ENCODE data around the gene DYNC1H1. TPM values are rescaled to one million over a fixed set of nuclear protein-coding genes. Genes with fewer than 3 reads are reported as not detected.

The DYNC1H1 gene
- total and polyA plus RNA-seq, 2 experiments from 2014 or later, result 179 to 635 TPM

DNA sequence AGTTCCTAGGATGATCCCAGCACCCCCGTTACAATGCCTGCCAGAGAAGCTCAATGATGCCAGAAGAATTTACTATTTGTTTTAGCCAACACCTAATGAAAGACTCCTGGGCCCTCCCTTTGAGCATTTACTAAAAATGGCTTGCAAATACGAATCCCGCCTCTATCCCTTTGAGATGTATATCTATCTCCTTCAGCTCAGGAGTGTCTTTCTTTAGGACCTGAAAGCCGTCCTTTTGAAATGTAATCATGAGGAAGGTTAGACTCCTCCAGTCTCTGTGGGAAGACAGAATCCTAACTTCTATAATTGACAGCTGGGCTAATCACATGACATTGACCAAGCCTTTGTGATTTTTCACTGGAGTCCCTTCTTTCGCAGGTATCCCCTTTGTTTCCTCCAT lies 19.2 kb upstream of the DYNC1H1 start:
- Histone ChIP-seq H3K79me2 (replicated peaks; ENCODE audit: insufficient read depth) (no peaks in the 10 kb centered on the region), H3K4me1 (ENCODE audit: insufficient read depth) (peaks cover 5% of the 10 kb centered on the region), H3K4me2 (no peak overlapping the region), H3K27ac (ENCODE audit: low read depth) (no peak overlapping the region), H3K4me3 (no peak overlapping the region), H3K27me3 (ENCODE audit: insufficient read depth) (peaks cover 61% of the 10 kb centered on the region), H3K36me3 (ENCODE audit: insufficient read depth) (no peaks in the 10 kb centered on the region), H3K9me2 (ENCODE audit: insufficient read depth) (no peaks in the 10 kb centered on the region), H3F3A (replicated peaks; ENCODE audit: low read depth) (peaks cover 3% of the 10 kb centered on the region; the same call in 1 of the 2 replicates), H4K20me1 (replicated peaks; ENCODE audit: insufficient read depth) (peaks cover 4% of the 10 kb centered on the region; the same call in 1 of the 2 replicates), H2AFZ (no peak overlapping the region)
- peaks cover 19% of the 10 kb centered on the region for H3K4me1 Mint-ChIP-seq
- peak overlapping the region; percentile 44 for H3K4me3 Mint-ChIP-seq
- peak; percentile 64 for TF ChIP-seq NANOG (IDR thresholded peaks at IDR 0.05; ENCODE audit: borderline replicate concordance)
- no peak for TF ChIP-seq ZNF114 (CRISPR knock-in tag; IDR thresholded peaks at IDR 0.05)
- TF ChIP-seq POLR2AphosphoS5 (IDR thresholded peaks at IDR 0.05; ENCODE audit: low read depth), result peak; percentile 53
- TF ChIP-seq STAT1 (IDR thresholded peaks at IDR 0.05; ENCODE audit: unreplicated experiment), result no peak
- no peak for TF ChIP-seq CREB1 (CRISPR knock-in tag; IDR thresholded peaks at IDR 0.05; ENCODE audit: low read depth)
- no peak for TF ChIP-seq JUNB (IDR thresholded peaks at IDR 0.05; ENCODE audit: unreplicated experiment)
- TF ChIP-seq, protein P1, sequence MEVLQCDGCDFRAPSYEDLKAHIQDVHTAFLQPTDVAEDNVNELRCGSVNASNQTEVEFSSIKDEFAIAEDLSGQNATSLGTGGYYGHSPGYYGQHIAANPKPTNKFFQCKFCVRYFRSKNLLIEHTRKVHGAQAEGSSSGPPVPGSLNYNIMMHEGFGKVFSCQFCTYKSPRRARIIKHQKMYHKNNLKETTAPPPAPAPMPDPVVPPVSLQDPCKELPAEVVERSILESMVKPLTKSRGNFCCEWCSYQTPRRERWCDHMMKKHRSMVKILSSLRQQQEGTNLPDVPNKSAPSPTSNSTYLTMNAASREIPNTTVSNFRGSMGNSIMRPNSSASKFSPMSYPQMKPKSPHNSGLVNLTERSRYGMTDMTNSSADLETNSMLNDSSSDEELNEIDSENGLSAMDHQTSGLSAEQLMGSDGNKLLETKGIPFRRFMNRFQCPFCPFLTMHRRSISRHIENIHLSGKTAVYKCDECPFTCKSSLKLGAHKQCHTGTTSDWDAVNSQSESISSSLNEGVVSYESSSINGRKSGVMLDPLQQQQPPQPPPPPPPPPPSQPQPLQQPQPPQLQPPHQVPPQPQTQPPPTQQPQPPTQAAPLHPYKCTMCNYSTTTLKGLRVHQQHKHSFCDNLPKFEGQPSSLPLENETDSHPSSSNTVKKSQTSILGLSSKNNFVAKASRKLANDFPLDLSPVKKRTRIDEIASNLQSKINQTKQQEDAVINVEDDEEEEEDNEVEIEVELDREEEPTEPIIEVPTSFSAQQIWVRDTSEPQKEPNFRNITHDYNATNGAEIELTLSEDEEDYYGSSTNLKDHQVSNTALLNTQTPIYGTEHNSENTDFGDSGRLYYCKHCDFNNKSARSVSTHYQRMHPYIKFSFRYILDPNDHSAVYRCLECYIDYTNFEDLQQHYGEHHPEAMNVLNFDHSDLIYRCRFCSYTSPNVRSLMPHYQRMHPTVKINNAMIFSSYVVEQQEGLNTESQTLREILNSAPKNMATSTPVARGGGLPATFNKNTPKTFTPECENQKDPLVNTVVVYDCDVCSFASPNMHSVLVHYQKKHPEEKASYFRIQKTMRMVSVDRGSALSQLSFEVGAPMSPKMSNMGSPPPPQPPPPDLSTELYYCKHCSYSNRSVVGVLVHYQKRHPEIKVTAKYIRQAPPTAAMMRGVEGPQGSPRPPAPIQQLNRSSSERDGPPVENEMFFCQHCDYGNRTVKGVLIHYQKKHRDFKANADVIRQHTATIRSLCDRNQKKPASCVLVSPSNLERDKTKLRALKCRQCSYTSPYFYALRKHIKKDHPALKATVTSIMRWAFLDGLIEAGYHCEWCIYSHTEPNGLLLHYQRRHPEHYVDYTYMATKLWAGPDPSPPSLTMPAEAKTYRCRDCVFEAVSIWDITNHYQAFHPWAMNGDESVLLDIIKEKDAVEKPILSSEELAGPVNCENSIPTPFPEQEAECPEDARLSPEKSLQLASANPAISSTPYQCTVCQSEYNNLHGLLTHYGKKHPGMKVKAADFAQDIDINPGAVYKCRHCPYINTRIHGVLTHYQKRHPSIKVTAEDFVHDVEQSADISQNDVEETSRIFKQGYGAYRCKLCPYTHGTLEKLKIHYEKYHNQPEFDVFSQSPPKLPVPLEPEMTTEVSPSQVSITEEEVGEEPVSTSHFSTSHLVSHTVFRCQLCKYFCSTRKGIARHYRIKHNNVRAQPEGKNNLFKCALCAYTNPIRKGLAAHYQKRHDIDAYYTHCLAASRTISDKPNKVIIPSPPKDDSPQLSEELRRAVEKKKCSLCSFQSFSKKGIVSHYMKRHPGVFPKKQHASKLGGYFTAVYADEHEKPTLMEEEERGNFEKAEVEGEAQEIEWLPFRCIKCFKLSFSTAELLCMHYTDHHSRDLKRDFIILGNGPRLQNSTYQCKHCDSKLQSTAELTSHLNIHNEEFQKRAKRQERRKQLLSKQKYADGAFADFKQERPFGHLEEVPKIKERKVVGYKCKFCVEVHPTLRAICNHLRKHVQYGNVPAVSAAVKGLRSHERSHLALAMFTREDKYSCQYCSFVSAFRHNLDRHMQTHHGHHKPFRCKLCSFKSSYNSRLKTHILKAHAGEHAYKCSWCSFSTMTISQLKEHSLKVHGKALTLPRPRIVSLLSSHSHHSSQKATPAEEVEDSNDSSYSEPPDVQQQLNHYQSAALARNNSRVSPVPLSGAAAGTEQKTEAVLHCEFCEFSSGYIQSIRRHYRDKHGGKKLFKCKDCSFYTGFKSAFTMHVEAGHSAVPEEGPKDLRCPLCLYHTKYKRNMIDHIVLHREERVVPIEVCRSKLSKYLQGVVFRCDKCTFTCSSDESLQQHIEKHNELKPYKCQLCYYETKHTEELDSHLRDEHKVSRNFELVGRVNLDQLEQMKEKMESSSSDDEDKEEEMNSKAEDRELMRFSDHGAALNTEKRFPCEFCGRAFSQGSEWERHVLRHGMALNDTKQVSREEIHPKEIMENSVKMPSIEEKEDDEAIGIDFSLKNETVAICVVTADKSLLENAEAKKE (CRISPR knock-in tag; IDR thresholded peaks at IDR 0.05), result no peak
- no peak for TF ChIP-seq ZNF331 (CRISPR knock-in tag; IDR thresholded peaks at IDR 0.05; ENCODE audit: low read depth)
- TF ChIP-seq, protein P2, sequence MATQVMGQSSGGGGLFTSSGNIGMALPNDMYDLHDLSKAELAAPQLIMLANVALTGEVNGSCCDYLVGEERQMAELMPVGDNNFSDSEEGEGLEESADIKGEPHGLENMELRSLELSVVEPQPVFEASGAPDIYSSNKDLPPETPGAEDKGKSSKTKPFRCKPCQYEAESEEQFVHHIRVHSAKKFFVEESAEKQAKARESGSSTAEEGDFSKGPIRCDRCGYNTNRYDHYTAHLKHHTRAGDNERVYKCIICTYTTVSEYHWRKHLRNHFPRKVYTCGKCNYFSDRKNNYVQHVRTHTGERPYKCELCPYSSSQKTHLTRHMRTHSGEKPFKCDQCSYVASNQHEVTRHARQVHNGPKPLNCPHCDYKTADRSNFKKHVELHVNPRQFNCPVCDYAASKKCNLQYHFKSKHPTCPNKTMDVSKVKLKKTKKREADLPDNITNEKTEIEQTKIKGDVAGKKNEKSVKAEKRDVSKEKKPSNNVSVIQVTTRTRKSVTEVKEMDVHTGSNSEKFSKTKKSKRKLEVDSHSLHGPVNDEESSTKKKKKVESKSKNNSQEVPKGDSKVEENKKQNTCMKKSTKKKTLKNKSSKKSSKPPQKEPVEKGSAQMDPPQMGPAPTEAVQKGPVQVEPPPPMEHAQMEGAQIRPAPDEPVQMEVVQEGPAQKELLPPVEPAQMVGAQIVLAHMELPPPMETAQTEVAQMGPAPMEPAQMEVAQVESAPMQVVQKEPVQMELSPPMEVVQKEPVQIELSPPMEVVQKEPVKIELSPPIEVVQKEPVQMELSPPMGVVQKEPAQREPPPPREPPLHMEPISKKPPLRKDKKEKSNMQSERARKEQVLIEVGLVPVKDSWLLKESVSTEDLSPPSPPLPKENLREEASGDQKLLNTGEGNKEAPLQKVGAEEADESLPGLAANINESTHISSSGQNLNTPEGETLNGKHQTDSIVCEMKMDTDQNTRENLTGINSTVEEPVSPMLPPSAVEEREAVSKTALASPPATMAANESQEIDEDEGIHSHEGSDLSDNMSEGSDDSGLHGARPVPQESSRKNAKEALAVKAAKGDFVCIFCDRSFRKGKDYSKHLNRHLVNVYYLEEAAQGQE (IDR thresholded peaks at IDR 0.05; ENCODE audit: unreplicated experiment), result no peak
- TF ChIP-seq, protein P3, sequence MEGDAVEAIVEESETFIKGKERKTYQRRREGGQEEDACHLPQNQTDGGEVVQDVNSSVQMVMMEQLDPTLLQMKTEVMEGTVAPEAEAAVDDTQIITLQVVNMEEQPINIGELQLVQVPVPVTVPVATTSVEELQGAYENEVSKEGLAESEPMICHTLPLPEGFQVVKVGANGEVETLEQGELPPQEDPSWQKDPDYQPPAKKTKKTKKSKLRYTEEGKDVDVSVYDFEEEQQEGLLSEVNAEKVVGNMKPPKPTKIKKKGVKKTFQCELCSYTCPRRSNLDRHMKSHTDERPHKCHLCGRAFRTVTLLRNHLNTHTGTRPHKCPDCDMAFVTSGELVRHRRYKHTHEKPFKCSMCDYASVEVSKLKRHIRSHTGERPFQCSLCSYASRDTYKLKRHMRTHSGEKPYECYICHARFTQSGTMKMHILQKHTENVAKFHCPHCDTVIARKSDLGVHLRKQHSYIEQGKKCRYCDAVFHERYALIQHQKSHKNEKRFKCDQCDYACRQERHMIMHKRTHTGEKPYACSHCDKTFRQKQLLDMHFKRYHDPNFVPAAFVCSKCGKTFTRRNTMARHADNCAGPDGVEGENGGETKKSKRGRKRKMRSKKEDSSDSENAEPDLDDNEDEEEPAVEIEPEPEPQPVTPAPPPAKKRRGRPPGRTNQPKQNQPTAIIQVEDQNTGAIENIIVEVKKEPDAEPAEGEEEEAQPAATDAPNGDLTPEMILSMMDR (conservative IDR thresholded peaks at IDR 0.05; ENCODE audit: low read depth in 2 of 2), result no peak
- TF ChIP-seq EZH2phosphoT487 (IDR thresholded peaks at IDR 0.05; ENCODE audit: unreplicated experiment), result no peak
- TF ChIP-seq EZH2 (IDR thresholded peaks at IDR 0.05; ENCODE audit: low read depth, unreplicated experiment), result no peak
- TF ChIP-seq, protein P4, sequence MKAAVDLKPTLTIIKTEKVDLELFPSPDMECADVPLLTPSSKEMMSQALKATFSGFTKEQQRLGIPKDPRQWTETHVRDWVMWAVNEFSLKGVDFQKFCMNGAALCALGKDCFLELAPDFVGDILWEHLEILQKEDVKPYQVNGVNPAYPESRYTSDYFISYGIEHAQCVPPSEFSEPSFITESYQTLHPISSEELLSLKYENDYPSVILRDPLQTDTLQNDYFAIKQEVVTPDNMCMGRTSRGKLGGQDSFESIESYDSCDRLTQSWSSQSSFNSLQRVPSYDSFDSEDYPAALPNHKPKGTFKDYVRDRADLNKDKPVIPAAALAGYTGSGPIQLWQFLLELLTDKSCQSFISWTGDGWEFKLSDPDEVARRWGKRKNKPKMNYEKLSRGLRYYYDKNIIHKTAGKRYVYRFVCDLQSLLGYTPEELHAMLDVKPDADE (IDR thresholded peaks at IDR 0.05), result no peak
- no peaks in the 10 kb centered on the region for H3K36me3 Mint-ChIP-seq (ENCODE audit: low read depth)
- peaks cover 8% of the 10 kb centered on the region; the same call in 2 of the 3 replicates for H3K9me3 Mint-ChIP-seq
- peaks cover 79% of the 10 kb centered on the region for H3K27me3 Mint-ChIP-seq (ENCODE audit: insufficient read depth, low read depth, poor library complexity)
- DNase-seq (ENCODE audit: low spot score) (peak; percentile 88), ATAC-seq (peak; percentile 68)
- no peak overlapping the region for H3K27ac Mint-ChIP-seq
